ENCODE results near the gene FUT4.
"Not testable (repeated sequence)": the region's sequence is repeated elsewhere in the genome, so short reads cannot be mapped to it uniquely, and the experiment has no call there.

The FUT4 gene

GRCh38 chr11:94568200-94568599, 24.5 kb downstream of the FUT4 start:
- DNase-seq, result no peak

- DNase-seq, result no peak
These were observed 25.0 kb downstream of the FUT4 start for GRCh38 chr11:94568717-94569116.

GRCh38 chr11:94572975-94573374, 29.3 kb downstream of the FUT4 start:
- not testable (repeated sequence) for DNase-seq

- DNase-seq, result no peak
These were observed 30.7 kb downstream of the FUT4 start for GRCh38 chr11:94574193-94574961.

- DNase-seq, result no peak
These were observed 32.6 kb downstream of the FUT4 start for GRCh38 chr11:94576306-94576705.

GRCh38 chr11:94577841-94578240, 34.1 kb downstream of the FUT4 start:
- DNase-seq, result no peak

GRCh38 chr11:94581926-94582325, 38.2 kb downstream of the FUT4 start:
- no peak for DNase-seq

- DNase-seq, result no peak
These were observed 39.6 kb downstream of the FUT4 start for GRCh38 chr11:94583213-94583865.

- no peak for DNase-seq
These were observed 40.3 kb downstream of the FUT4 start for GRCh38 chr11:94583866-94584500.

GRCh38 chr11:94584978-94585377, 41.3 kb downstream of the FUT4 start:
- DNase-seq, result no peak

- DNase-seq, result no peak
These were observed 41.7 kb downstream of the FUT4 start for GRCh38 chr11:94585399-94585798.

- DNase-seq, result no peak
These were observed 42.8 kb downstream of the FUT4 start for GRCh38 chr11:94586546-94586945.

- DNase-seq, result no peak
These were observed 43.3 kb downstream of the FUT4 start for GRCh38 chr11:94586978-94587377.

GRCh38 chr11:94588366-94588942, 44.7 kb downstream of the FUT4 start:
- DNase-seq, result no peak

GRCh38 chr11:94590352-94591041, 46.8 kb downstream of the FUT4 start:
- no peak for DNase-seq

GRCh38 chr11:94593030-94593429, 49.3 kb downstream of the FUT4 start:
- no peak for DNase-seq

GRCh38 chr11:94595076-94595475, 51.4 kb downstream of the FUT4 start:
- DNase-seq, result no peak

GRCh38 chr11:94597896-94598295, 54.2 kb downstream of the FUT4 start:
- DNase-seq, result no peak

Measured in activated CD4-positive, alpha-beta T cell treated with anti-CD3 and anti-CD28 coated beads, Interleukin-2, amount 50 U/mL, for 1 hour (primary cell).